Loucy (cell line): ENCODE results near the gene GPR153.

ENCODE experiments used
- H2AFZ ChIP-seq: fragments of 200-600 bp; sonication (generic); 2 replicates; pipeline ENCODE4 v1.6.0; 2016; ENCODE audit warnings: antibody characterized with exemption, mild to moderate bottlenecking, low read length, moderate library complexity
- H3F3A ChIP-seq: fragments of 200-600 bp; 2 replicates; pipeline ENCODE4 v1.6.0; 2016; ENCODE audit warnings: antibody characterized with exemption, low read depth, mild to moderate bottlenecking
- H3K27me3 ChIP-seq: fragments of 200-600 bp; sonication (generic); 2 replicates; pipeline ENCODE4 v1.6.1; 2014; ENCODE audit warnings: low read length, mild to moderate bottlenecking; ENCODE audit not compliant: insufficient read depth, poor library complexity, severe bottlenecking
- H3K36me3 ChIP-seq: fragments of 200-600 bp; sonication (generic); 2 replicates; pipeline ENCODE4 v1.6.1; 2016; ENCODE audit warnings: low read length; ENCODE audit not compliant: insufficient read depth
- H3K4me1 ChIP-seq: fragments of 200-600 bp; sonication (generic); 2 replicates; pipeline ENCODE4 v1.5.1; 2014; ENCODE audit warnings: low read length, mild to moderate bottlenecking; ENCODE audit not compliant: insufficient read depth, poor library complexity, severe bottlenecking
- H3K4me2 ChIP-seq: fragments of 200-600 bp; sonication (generic); 2 replicates; pipeline ENCODE4 v1.6.0; 2014; ENCODE audit warnings: antibody characterized with exemption, low read length, low read depth, mild to moderate bottlenecking; ENCODE audit not compliant: poor library complexity, severe bottlenecking
- H3K4me3 ChIP-seq: fragments of 200-600 bp; sonication (generic); 2 replicates; pipeline ENCODE4 v1.5.1; 2014; ENCODE audit warnings: low read length, mild to moderate bottlenecking, mixed read lengths; ENCODE audit not compliant: poor library complexity, severe bottlenecking
- H3K79me2 ChIP-seq: fragments of 200-600 bp; sonication (generic); 2 replicates; pipeline ENCODE4 v1.6.1; 2014; ENCODE audit warnings: low read length; ENCODE audit not compliant: insufficient read depth
- H3K9ac ChIP-seq: fragments of 200-600 bp; sonication (generic); 2 replicates; pipeline ENCODE4 v1.6.0; 2014; ENCODE audit warnings: mild to moderate bottlenecking, low read depth, low read length, moderate library complexity; ENCODE audit not compliant: poor library complexity, severe bottlenecking
- H3K9me2 ChIP-seq: fragments of 200-600 bp; sonication (generic); replicated peaks from 2 replicates; pipeline ENCODE4 v1.6.1; 2016; ENCODE audit warnings: low read depth, low read length, mixed read lengths
- H3K9me3 ChIP-seq: fragments of 200-600 bp; sonication (generic); 2 replicates; pipeline ENCODE4 v1.6.1; 2014; ENCODE audit warnings: mild to moderate bottlenecking, antibody characterized with exemption, low read length, low read depth; ENCODE audit not compliant: insufficient read depth
- H4K20me1 ChIP-seq: fragments of 200-600 bp; sonication (generic); 2 replicates; pipeline ENCODE4 v1.6.0; 2014; ENCODE audit warnings: antibody characterized with exemption, low read length, mild to moderate bottlenecking; ENCODE audit not compliant: insufficient read depth, poor library complexity, severe bottlenecking
- EZH2phosphoT487 ChIP-seq: fragments of 200-600 bp; IDR thresholded peaks from 2 replicates; pipeline ENCODE4 v1.6.1; 2018; ENCODE audit warnings: antibody characterized with exemption, mild to moderate bottlenecking, moderate library complexity, borderline replicate concordance
- TF ChIP-seq, protein P1 (sequence below): fragments of 200-600 bp; sonication (generic); conservative IDR thresholded peaks from 2 replicates; pipeline ENCODE4 v1.5.1; 2014; ENCODE audit warnings: mild to moderate bottlenecking, antibody characterized with exemption, low read length

Gene GPR153

GRCh38 chr1:6285336-6285735 is 24.4 kb upstream of the GPR153 start:
- no peaks in the 10 kb centered on the region for H3K4me1 ChIP-seq
- H3K9me3 ChIP-seq, result no peaks in the 10 kb centered on the region
- no peaks in the 10 kb centered on the region for H3K9me2 ChIP-seq
- H3F3A ChIP-seq, result no peaks in the 10 kb centered on the region
- H3K36me3 ChIP-seq, result peaks cover 5% of the 10 kb centered on the region; the same call in 1 of the 2 replicates
- H4K20me1 ChIP-seq, result no peaks in the 10 kb centered on the region
- TF ChIP-seq, protein P1, sequence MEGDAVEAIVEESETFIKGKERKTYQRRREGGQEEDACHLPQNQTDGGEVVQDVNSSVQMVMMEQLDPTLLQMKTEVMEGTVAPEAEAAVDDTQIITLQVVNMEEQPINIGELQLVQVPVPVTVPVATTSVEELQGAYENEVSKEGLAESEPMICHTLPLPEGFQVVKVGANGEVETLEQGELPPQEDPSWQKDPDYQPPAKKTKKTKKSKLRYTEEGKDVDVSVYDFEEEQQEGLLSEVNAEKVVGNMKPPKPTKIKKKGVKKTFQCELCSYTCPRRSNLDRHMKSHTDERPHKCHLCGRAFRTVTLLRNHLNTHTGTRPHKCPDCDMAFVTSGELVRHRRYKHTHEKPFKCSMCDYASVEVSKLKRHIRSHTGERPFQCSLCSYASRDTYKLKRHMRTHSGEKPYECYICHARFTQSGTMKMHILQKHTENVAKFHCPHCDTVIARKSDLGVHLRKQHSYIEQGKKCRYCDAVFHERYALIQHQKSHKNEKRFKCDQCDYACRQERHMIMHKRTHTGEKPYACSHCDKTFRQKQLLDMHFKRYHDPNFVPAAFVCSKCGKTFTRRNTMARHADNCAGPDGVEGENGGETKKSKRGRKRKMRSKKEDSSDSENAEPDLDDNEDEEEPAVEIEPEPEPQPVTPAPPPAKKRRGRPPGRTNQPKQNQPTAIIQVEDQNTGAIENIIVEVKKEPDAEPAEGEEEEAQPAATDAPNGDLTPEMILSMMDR, result no peak
- TF ChIP-seq EZH2phosphoT487, result no peak
- no peak overlapping the region for H2AFZ ChIP-seq
- no peaks in the 10 kb centered on the region for H3K79me2 ChIP-seq
- H3K4me2 ChIP-seq, result no peak overlapping the region
- no peak overlapping the region for H3K9ac ChIP-seq
- H3K4me3 ChIP-seq, result no peak overlapping the region
- no peaks in the 10 kb centered on the region for H3K27me3 ChIP-seq

DNA sequence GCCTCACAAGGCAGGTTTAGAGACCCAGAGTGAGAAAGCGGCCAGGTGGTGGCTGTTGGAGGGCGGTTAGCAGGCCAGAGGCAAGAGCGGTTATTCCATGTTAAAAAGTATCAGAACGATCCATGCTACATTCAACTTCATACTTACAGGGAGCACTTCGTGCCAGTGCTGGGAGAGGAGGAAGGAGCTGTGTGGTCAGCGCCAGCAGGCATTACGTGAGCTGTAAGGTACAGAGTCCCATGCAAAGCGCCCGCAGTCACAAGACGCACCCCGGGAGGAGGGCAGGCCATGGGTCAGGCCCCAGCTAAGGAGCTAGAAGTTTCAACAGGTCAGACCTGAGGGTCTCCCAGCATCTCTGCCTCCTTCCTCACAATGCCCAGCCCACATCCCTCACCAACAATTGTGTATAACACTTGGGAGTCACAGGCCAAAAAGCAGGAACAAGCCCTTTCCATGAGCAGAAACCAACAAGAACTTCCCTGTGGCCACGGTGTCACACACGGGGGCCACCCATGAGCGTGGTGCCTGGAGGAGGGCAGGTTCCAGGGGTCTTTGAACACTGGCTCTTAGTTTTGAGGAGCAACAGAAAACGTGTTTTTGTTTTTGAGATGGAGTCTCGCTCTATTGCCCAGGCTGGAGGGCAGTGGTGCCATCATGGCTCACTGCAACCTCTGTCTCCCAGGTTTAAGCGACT is 21.8 kb upstream of the GPR153 start:
- no peaks in the 10 kb centered on the region for H3K9me2 ChIP-seq
- no peaks in the 10 kb centered on the region for H3K79me2 ChIP-seq
- no peak overlapping the region for H3K9ac ChIP-seq
- no peak overlapping the region for H2AFZ ChIP-seq
- no peaks in the 10 kb centered on the region for H4K20me1 ChIP-seq
- H3F3A ChIP-seq, result no peaks in the 10 kb centered on the region
- TF ChIP-seq EZH2phosphoT487, result no peak
- TF ChIP-seq, protein P1, result no peak
- no peak overlapping the region for H3K4me3 ChIP-seq
- H3K27me3 ChIP-seq, result no peaks in the 10 kb centered on the region
- no peaks in the 10 kb centered on the region; the same call in 1 of the 2 replicates for H3K36me3 ChIP-seq
- H3K9me3 ChIP-seq, result no peaks in the 10 kb centered on the region
- H3K4me1 ChIP-seq, result no peaks in the 10 kb centered on the region
- no peak overlapping the region for H3K4me2 ChIP-seq

GRCh38 chr1:6281511-6282402 is 20.9 kb upstream of the GPR153 start:
- Histone ChIP-seq H3K9ac (no peak overlapping the region), H3K79me2 (no peaks in the 10 kb centered on the region), H3K4me3 (no peak overlapping the region), H4K20me1 (no peaks in the 10 kb centered on the region), H3K36me3 (no peaks in the 10 kb centered on the region; the same call in 1 of the 2 replicates), H2AFZ (no peak overlapping the region), H3K9me2 (no peaks in the 10 kb centered on the region), H3K9me3 (no peaks in the 10 kb centered on the region), H3K4me2 (no peak overlapping the region), H3K27me3 (no peaks in the 10 kb centered on the region), H3K4me1 (no peaks in the 10 kb centered on the region), H3F3A (no peaks in the 10 kb centered on the region)
- TF ChIP-seq, protein P1, result no peak
- TF ChIP-seq EZH2phosphoT487, result no peak
